HG02840 (cell line): ENCODE measurements around the gene SDK1.
"Not testable (repeated sequence)": the region's sequence is repeated elsewhere in the genome, so short reads cannot be mapped to it uniquely, and the experiment has no call there.

Experiments used
- ATAC-seq: cut with Tn5 transposase; IDR thresholded peaks from one replicate; pipeline ENCODE4 v1.9.1; 2021; ENCODE audit warnings: mild to moderate bottlenecking, moderate library complexity, moderate number of reproducible peaks; ENCODE audit not compliant: unreplicated experiment, low FRiP score

SDK1 gene

DNA sequence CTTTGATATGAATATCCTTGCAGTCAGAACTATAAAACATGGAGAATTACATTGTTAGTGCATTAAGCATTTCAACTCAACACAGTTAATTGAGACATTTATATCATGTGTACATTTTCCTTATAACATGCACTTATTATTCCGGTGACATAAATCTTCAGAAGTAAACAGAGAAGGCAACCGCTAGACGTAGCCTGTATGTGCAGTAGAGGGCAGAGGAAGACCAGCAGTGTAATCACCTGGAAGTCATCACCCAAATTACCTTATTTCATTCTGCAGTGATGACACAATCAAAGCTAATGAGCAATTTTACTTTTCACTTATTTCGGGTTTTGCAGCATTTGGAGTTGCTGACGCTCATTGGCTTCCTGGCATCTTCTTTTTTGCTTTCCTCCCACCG is 394.6 kb downstream of the SDK1 start:
- no peak for ATAC-seq

DNA sequence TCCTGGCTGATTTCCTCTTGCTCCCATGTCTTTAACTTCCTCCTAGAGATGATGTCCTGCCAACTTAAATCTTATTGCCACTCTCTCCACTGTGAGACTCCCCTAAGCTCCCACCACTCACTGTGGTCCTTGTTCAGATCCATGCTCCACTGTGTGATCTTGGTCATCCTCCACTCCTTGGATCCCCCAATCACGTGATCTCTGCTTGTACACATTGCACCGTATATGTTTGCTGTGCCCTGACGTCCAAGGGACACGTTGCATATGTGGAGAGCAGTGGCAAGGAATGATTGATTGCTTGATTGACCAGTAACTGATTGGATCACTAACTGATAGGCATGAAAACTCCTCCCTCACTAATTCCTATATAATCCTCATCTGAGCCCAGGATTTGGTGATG is 395.1 kb downstream of the SDK1 start:
- ATAC-seq, result no peak

DNA sequence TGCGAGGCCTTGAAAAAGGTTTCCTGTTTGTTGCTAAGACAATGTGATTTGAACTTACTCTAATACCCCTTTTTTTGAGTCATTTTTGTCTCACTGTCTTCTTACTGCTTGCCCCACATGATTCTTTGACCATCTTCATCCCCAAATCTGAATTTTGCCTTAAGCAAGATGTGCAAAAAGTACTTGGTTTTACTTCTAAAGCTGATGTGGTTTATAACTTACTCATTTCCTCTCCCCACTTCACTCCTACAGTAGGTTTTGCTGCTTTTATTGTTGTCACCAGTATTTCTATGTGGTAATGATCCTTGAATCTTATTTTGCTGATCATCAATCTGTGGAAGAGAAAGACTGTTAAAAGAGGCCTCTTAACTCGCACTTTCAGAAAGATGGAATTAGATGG is 396.4 kb downstream of the SDK1 start:
- ATAC-seq, result no peak

DNA sequence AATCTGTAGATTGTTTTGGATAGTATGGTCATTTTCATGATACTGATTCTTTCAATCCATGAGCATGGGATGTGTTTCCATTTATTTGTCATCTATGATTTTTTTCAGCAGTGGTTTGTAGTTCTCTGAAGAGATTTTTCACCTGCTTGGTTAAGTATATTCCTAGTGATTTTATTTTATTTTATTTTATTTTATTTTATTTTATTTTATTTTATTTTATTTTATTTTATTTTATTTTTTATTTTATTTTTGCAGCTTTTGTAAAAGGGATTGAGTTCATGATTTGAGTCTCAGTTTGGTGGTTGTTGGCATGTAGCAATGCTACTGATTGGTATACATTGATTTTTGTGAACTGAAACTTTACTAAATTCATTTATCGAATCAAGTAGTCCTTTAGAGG is 404.2 kb downstream of the SDK1 start:
- ATAC-seq, result no peak

DNA sequence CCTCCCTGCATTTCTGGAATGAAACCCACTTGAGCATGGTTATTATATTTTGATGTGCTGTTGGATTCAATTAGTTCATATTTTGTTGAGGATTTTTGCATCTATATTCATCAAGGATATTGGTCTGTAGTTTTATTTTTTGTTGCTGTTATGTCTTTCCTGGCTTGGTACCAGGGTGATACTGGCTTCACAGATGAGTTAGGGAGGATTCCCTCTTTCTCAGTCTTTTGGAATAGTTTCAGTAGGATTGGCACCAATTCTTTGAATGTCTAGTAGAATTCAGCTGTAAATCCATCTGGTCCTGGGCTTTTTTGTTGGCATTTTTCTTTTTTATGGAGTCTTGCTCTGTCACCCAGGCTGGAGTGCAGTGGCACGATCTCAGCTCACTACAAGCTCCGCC is 405.0 kb downstream of the SDK1 start:
- ATAC-seq, result not testable (repeated sequence)

DNA sequence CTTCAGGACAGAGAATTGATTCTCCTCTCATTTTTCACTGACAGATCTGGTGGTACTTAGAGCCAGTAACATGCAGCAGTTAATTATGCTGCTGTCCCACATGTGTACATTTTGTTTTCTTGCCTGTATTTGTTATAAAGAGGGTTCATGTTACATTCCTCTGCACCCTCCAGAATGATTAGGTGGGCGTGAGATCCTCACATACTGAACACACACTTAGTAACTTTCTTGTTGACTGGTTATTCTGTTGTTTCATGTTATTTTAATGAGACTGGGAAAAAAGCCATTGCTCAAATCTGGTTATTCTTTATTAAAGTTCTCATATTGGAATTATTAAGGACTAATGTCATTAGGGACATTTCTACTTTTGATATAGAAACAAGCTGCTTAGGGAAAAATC is 409.1 kb downstream of the SDK1 start:
- no peak for ATAC-seq

DNA sequence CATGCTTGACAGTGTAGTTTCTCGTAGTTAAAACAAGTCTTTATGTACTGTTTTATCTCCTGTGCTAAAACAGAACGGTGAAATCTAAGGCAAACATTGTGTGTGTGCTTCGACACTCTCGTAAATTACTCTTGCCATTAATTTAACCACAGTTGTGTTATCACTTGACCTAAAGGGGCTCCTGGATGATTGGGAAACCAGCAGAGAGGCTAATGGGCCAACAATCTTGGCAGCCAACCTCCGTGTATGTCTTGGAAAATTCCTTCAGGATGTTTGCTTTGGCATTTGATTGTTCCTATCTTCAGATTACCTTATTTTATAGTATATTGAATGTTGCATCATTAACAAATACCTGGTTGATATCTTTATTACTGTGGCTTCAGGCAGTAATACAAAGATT is 409.5 kb downstream of the SDK1 start:
- no peak for ATAC-seq

DNA sequence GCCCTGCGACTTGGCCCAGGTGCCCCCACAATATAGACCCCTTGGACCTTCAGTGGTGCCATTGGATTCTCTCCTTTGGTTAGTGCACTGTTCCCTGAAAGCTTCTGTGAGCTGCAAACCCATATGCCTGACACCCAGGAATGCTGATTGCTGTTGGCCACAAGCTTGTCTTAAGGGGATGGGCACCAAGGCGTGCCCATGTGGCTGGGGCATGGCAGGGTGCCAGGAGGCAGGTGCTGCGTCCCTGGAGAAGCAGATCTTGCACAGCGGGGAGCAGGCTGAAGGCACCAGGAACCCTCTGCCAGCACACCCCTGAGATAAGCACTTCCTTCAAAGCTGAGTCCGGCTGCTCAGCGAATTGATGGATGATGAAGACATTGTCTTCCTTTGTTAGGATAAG is 411.8 kb downstream of the SDK1 start:
- ATAC-seq, result no peak

DNA sequence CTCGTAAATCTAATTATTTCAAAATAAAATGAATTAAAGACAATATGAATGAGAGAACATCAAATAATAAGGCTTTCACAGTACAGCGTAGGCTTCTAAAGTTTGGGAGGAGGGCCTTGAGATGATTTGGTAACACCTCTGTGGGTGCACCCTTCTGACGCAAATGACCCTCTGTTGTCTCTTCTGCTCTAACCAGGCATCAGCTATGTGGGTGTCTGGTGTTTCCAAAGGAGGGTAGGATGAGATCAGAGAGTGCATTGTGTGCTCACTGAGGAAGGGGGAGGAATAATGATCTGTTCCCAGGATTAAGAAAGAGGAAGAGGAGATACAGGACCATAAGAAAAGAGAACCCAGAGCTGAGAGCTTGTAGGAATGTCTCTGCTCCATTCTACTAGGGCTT is 420.4 kb downstream of the SDK1 start:
- no peak for ATAC-seq

DNA sequence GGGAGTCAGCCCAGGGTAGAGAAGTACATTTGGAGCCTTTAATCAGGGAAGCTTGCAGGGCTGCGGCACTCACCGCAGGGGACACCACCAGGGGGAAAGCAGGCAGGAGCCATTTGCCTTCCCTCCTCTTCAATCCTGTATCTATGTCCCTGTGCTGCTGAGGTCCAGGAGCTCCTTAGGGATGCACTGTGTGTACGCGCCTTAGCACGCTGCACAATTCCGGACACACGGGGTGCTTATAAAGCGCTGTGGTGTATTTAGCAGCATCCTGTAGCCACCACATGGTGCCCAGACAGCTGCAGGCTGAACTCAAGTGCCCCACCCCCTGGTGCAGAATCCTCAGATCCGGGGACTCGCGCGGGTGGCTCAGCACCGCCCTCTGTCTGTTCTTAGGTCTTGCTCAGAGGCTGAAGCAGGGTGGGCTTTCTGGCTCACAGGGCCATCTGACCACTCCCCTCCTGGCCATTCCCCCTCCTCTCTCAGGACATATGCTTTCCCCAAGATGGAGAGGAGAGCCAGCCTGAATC is 421.4 kb downstream of the SDK1 start:
- ATAC-seq, result no peak

DNA sequence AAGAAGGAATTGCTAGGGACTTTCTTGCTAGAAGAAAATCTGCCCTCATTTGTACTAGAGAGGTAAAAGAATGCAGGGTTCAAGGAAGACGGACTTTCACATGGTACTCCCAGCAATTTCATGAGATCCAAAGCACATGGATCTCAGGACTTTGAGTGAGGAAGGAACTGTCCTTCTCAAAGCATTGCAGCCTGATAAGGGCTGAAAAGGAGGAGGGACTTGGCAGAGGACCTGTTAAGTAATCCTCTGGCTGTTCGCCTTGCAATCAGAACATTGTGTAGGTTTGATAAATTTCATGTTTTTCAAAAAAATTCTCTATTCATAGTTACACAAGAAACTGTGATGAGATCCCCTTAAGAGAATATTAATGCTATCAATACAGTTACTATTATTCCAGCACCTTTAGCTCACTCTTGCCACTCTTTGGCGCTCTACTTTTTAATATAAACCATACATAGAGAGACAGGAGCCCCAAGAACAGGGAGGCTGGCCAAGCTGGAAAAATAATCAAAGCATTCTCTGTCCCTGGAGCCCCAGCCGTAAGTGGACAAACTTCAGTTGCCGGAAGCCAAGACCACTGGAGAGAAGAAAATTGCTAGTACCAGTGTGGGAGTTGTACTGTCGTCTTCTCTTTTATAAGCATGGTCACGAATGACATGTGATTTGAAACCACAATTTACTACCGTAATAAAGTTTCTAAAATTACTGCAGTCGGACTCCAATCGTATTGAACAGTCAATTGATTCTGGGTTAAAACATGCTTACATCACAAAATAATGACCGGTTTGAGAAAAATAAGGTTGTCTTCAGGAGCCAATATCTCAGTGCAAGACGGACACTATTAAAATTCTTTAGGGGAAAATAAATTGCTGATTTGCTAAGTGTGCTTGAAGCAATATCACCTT is 424.4 kb downstream of the SDK1 start:
- no peak for ATAC-seq

DNA sequence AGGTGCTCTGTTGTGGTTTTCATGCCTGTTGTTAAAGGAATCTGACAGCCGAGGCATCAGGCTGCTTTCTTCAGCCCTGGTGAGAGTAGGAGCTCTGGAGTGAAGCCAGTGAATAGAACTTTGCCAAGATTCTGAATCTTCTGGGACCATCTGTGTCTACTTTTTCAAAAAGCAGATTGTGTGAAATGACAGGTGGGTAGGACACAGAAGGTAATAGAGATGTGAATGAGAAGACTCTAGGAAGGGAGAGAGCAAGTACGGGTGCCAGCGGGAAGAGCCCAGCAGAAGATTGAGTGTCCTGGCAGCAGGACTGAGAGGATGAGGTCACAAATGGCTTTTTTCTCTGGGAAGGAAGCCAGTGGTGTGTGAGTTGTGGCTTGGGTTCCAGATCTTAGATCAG is 429.2 kb downstream of the SDK1 start:
- no peak for ATAC-seq

DNA sequence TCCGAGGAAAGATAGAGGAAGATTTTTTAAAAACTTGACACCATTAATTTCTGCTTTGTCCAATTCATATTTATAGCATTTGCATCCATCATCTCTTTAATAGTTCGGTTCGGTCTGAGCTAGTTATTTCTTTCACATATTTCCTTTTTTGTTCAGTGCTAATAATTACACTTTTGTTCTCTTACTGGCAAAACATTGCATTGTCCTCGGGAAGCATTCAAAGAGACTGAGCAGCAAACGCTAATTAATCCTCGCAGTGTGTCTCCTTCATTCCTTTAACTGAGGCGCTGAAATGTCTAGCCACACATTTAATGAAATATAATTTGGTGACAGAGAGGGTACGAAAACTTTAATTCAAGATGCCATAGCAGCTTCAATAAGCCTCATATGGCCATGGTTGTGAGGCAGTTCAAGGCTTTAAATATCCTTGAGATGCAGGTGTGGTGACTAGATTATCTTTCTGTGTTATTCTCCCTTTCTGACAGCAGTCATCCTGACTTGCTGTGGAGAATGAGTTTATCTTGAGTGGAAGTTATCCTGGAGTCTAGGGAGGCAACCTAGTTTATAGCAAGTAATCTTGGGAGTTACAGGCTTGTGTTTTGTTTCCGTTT is 431.4 kb downstream of the SDK1 start:
- ATAC-seq, result no peak

DNA sequence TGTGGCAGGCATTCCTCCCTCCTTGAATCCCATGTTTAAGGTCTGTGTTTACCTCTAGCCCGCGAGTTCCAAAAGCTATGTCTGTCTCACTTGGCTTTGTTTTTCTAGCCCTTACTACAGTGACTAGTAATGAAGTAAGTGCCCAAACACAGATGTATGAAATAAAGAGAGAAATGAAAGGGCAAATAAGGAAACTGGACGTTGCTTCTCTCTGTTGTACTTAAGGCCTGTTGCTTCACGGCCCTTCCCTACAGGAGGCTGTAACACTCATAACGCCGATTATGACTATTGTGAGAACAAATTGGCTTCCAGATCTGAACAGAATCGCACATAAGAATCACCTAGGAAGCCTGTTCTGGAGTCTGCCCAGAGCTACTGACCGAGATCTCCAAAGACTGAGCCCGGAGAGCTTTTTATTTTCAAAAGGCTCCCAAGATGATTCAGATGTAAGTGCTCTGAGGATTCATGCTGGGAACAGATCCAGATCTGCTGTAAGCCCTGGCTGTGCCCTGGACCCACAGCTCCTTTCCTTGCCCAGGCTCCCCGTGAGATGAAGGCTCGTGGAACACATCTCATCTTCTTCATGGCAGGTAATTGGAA is 432.6 kb downstream of the SDK1 start:
- no peak for ATAC-seq

DNA sequence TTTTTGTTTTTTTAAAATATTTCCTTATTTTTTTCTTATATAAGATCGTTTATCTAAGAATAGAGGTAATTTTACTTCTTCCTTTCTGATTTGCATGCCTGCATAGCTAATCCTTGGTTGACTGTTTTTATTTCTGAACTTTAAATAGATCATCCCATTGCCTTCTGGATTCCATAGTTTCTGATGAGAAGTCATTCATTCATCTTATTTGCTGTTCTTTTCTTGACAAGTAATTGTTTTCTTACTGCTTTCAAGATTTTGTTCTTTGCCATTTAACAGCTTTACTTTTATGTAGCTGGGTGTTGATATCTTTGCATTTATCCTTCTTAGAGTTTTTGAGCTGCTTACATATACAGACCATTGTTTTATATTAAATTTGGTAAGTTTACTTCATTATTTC is 437.9 kb downstream of the SDK1 start:
- no peak for ATAC-seq

DNA sequence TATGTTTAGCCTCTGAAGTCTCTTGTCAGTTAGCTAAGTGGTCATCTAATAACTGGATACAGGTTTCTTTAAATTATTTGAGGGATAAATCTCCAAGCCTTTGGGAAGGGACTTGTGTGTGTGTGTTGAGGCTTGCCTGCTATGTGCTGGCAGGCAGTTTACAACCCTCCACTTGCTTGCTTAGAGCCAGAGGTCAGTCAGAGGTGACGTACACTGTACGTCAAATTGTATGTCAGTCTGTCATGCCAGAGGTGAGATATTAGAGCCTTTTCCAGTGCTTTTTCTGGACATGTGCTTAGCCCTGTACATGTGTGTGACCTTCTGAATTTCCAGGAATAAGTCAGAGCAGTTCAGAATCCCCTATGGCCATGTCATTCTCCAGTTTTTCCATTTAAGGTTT is 438.9 kb downstream of the SDK1 start:
- ATAC-seq, result no peak

DNA sequence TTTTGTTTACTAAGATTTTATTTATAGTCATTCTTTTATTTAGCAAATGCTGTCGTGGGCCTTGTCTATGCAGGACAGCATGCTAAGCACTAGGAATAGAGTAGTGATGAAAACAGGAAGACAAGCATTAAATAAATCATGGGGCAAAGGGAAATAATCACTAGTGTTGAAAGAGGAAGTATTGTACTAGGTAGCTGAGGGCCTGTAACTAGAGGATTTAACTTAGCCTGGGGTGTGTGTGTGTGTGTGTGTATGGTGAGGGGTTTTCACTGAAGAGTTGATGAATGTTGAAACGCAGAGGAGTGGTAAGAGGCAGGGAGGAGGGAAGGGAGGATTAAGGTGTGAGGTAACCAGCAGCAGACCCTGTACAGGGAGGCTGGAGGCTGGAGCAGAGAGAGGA is 446.4 kb downstream of the SDK1 start:
- ATAC-seq, result no peak

DNA sequence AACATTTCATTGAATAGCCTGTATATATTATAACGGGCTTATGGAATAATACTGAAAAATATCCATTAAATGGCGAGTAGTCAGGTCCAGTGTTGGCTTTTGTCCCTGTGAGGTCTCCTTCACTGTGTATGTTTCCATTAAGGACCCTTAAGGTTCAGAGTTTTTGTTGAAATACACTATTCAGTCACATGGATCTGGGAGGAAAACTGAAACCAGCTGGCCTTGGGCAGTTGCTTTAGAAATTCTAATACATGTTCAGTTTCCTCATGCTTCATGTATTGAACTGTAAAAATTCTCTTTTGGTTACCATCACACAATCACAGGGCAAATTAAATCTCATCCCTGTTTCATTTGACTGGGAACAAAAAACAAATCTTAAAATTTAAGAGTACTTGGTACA is 447.3 kb downstream of the SDK1 start:
- ATAC-seq, result no peak

DNA sequence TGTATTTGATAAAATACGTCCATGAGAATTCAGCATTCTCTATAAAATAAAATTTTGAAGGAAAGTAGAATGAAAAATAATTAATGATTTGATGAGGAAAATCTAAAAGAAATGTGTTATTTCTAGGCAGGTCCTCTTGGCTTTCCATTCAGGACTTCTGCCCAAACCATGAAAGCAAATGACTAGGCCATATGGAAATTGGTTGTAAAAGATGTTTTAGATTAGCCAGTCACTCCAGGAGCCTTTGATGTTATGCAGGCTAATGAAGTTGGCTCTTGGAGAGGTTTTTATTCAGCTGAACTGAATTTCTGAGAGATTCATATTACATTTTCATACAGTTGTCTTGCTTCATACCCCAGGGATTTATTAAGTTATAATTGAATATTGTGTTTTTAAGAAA is 452.8 kb downstream of the SDK1 start:
- no peak for ATAC-seq

DNA sequence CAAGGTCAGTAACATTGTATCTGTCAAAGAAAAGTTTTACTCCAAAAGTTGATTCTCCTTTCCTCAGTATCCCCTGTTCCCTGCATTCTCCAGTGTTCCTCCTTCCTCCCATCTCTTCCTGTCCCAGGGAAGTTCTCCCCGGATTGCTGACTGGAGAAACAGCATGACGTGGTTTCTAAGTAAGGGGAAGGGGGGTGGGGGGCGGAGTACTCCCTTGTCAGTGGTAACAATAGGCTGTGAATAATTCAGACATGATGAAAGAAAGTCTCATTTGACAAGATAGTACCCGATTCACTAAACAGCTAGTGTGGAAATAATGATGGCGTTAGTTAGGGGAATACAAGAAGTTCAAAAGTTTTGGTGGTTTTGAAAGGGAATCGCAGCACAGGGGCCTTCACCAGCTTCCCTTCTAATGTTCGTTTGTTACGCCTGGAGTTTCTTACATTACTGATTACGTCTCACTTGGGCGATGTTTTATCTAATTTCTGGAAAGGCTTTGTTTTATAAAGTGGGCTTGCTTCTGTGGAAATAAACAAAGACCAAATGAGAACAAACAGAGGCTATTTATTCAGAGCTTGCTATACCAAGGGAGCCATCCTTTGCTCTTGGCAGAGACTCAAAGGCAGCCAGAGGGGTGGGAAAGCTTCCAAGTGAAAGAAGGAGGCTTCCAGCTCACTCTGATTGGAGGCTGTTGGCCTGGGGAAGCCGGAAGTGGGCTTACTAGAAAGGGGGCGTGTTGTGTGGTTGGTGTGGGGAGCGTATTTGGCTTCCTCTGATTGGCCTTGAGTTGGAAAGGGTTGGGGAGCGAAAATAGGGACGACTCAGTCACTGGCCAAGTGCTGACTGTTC is 453.7 kb downstream of the SDK1 start:
- no peak for ATAC-seq
